MM.1S (cell line): Measurements from ENCODE around the gene ZNF273.
"Not testable (repeated sequence)": the region's sequence is repeated elsewhere in the genome, so short reads cannot be mapped to it uniquely, and the experiment has no call there.

Experiments
- DNase-seq: peaks from one replicate; pipeline ENCODE4 v3.0.0-alpha.2; 2015
- H2AFZ ChIP-seq: fragments of 300-600 bp; sonication (generic); 2 replicates; pipeline ENCODE4 v1.6.0; 2016; ENCODE audit warnings: antibody characterized with exemption, low read length
- H3F3A ChIP-seq: fragments of 300-600 bp; sonication (generic); 2 replicates; pipeline ENCODE4 v1.6.1; 2016; ENCODE audit warnings: mild to moderate bottlenecking, antibody characterized with exemption, low read length, moderate library complexity, mixed read lengths; ENCODE audit not compliant: insufficient read depth
- H3K27ac ChIP-seq: fragments of 300-600 bp; sonication (generic); 2 replicates; pipeline ENCODE4 v1.5.1; 2016; ENCODE audit warnings: mild to moderate bottlenecking, low read length
- H3K27me3 ChIP-seq: fragments of 300-600 bp; sonication (generic); replicated peaks from 2 replicates; pipeline ENCODE4 v1.6.0; 2016; ENCODE audit warnings: low read length; ENCODE audit not compliant: insufficient read depth
- H3K36me3 ChIP-seq: fragments of 300-600 bp; sonication (generic); replicated peaks from 2 replicates; pipeline ENCODE4 v1.6.1; 2016; ENCODE audit warnings: mild to moderate bottlenecking, low read length, mixed read lengths; ENCODE audit not compliant: insufficient read depth
- H3K4me1 ChIP-seq: fragments of 300-600 bp; sonication (generic); 2 replicates; pipeline ENCODE4 v1.6.1; 2016; ENCODE audit warnings: low read length, mixed read lengths
- H3K4me2 ChIP-seq: fragments of 300-600 bp; sonication (generic); 2 replicates; pipeline ENCODE4 v1.6.0; 2016; ENCODE audit warnings: low read depth, low read length
- H3K4me3 ChIP-seq: fragments of 300-600 bp; sonication (generic); 2 replicates; pipeline ENCODE4 v1.5.1; 2016; ENCODE audit warnings: low read length, mixed read lengths
- H3K79me2 ChIP-seq: fragments of 300-600 bp; sonication (generic); 2 replicates; pipeline ENCODE4 v1.6.1; 2016; ENCODE audit warnings: mixed run types, low read length, mixed read lengths
- H3K9ac ChIP-seq: fragments of 300-600 bp; sonication (generic); 2 replicates; pipeline ENCODE4 v1.6.1; 2016; ENCODE audit warnings: low read length, mixed read lengths
- H3K9me2 ChIP-seq: fragments of 300-600 bp; sonication (generic); replicated peaks from 2 replicates; pipeline ENCODE4 v1.6.1; 2016; ENCODE audit warnings: mild to moderate bottlenecking, low read length, mixed read lengths; ENCODE audit not compliant: insufficient read depth
- H3K9me3 ChIP-seq: fragments of 300-600 bp; sonication (generic); replicated peaks from 2 replicates; pipeline ENCODE4 v1.6.1; 2016; ENCODE audit warnings: mild to moderate bottlenecking, low read length, mixed read lengths; ENCODE audit not compliant: insufficient read depth
- H4K20me1 ChIP-seq: fragments of 300-600 bp; sonication (generic); 2 replicates; pipeline ENCODE4 v1.6.1; 2016; ENCODE audit warnings: mild to moderate bottlenecking, low read length, moderate library complexity, mixed read lengths; ENCODE audit not compliant: insufficient read depth
- CTCF ChIP-seq: fragments of 300-600 bp; sonication (generic); IDR thresholded peaks from 2 replicates; pipeline ENCODE4 v1.5.1; 2016; ENCODE audit warnings: antibody characterized with exemption, low read length, mixed read lengths
- EZH2 ChIP-seq: fragments of 300-600 bp; sonication (generic); optimal IDR thresholded peaks from 2 replicates; pipeline ENCODE3; 2017; ENCODE audit warnings: low read depth, mild to moderate bottlenecking, antibody characterized with exemption, low read length, mixed read lengths
- EZH2phosphoT487 ChIP-seq: fragments of 300-600 bp; sonication (generic); IDR thresholded peaks from 2 replicates; pipeline ENCODE4 v1.6.1; 2018; ENCODE audit warnings: antibody characterized with exemption, low read length

ZNF273 gene

GRCh38 chr7:64863021-64863420, 40.1 kb upstream of the ZNF273 start:
- Histone ChIP-seq H3K4me2 (no peak overlapping the region), H3K4me1 (no peaks in the 10 kb centered on the region), H3K4me3 (no peak overlapping the region), H3K9me2 (no peaks in the 10 kb centered on the region), H3K27me3 (no peaks in the 10 kb centered on the region), H3F3A (no peaks in the 10 kb centered on the region), H3K9ac (no peak overlapping the region), H4K20me1 (no peaks in the 10 kb centered on the region), H3K27ac (no peak overlapping the region), H3K9me3 (no peaks in the 10 kb centered on the region), H2AFZ (no peak overlapping the region), H3K79me2 (no peaks in the 10 kb centered on the region), H3K36me3 (no peaks in the 10 kb centered on the region)
- DNase-seq = no peak
- TF ChIP-seq EZH2 = no peak
- TF ChIP-seq EZH2phosphoT487 = no peak
- TF ChIP-seq CTCF = no peak

GRCh38 chr7:64863530-64863929, 39.5 kb upstream of the ZNF273 start:
- not testable (repeated sequence) for H3K27ac ChIP-seq, H2AFZ ChIP-seq, H3K4me3 ChIP-seq, H4K20me1 ChIP-seq, DNase-seq, H3K79me2 ChIP-seq, H3K27me3 ChIP-seq, H3K36me3 ChIP-seq, H3K4me2 ChIP-seq, H3K4me1 ChIP-seq, H3K9ac ChIP-seq, H3K9me3 ChIP-seq, H3K9me2 ChIP-seq, H3F3A ChIP-seq

GRCh38 chr7:64863969-64864368, 39.1 kb upstream of the ZNF273 start:
- no peaks in the 10 kb centered on the region for H4K20me1 ChIP-seq
- TF ChIP-seq EZH2 (no peak), EZH2phosphoT487 (no peak), CTCF (no peak)
- H3K27ac ChIP-seq = no peak overlapping the region
- H3K4me3 ChIP-seq = no peak overlapping the region
- no peaks in the 10 kb centered on the region for H3K9me2 ChIP-seq
- H3F3A ChIP-seq = no peaks in the 10 kb centered on the region
- H3K9me3 ChIP-seq = no peaks in the 10 kb centered on the region
- H2AFZ ChIP-seq = no peak overlapping the region
- no peaks in the 10 kb centered on the region for H3K79me2 ChIP-seq
- H3K9ac ChIP-seq = no peak overlapping the region
- no peak for DNase-seq
- no peak overlapping the region for H3K4me2 ChIP-seq
- no peaks in the 10 kb centered on the region for H3K27me3 ChIP-seq
- no peaks in the 10 kb centered on the region for H3K4me1 ChIP-seq
- no peaks in the 10 kb centered on the region for H3K36me3 ChIP-seq

- Histone ChIP-seq H3K4me3 (no peak overlapping the region), H3K4me1 (no peaks in the 10 kb centered on the region), H3K9ac (no peak overlapping the region), H3K79me2 (no peaks in the 10 kb centered on the region), H2AFZ (no peak overlapping the region), H3K27me3 (no peaks in the 10 kb centered on the region), H3K36me3 (no peaks in the 10 kb centered on the region), H3F3A (no peaks in the 10 kb centered on the region), H3K4me2 (no peak overlapping the region), H3K9me2 (no peaks in the 10 kb centered on the region), H3K27ac (no peak overlapping the region), H3K9me3 (no peaks in the 10 kb centered on the region), H4K20me1 (no peaks in the 10 kb centered on the region)
- no peak for DNase-seq
- no peak for TF ChIP-seq CTCF
Observed at GRCh38 chr7:64867863-64868440, 35.1 kb upstream of the ZNF273 start.
